RWPE1 (cell line): ENCODE results near the gene TCEAL9.

Source experiments
- CTCF ChIA-PET: fragments of 350-600 bp; sonication (Branson Sonifier 250); formaldehyde crosslinking; extraction: SDS; loops from one replicate; lab custom pipeline; 2021; lab: Yijun Ruan, JAX
- POLR2A ChIA-PET: fragments of 400-600 bp; formaldehyde crosslinking; extraction: SDS; loops from one replicate; lab custom pipeline; 2020; ENCODE audit warnings: antibody characterized with exemption; ENCODE audit not compliant: low non-redundant PET; lab: Yijun Ruan, JAX
- DNase-seq: peaks from one replicate; pipeline ENCODE4 v3.0.0; 2012; ENCODE audit warnings: low spot score
- H3K27ac ChIP-seq: fragments of 450-650 bp; 2 replicates; pipeline ENCODE4 v1.5.1; 2017
- TF ChIP-seq, protein P1 (sequence below): fragments of 450-650 bp; conservative IDR thresholded peaks from 2 replicates; pipeline ENCODE4 v1.5.1; 2017; ENCODE audit warnings: low read depth, mild to moderate bottlenecking

Gene TCEAL9

DNA sequence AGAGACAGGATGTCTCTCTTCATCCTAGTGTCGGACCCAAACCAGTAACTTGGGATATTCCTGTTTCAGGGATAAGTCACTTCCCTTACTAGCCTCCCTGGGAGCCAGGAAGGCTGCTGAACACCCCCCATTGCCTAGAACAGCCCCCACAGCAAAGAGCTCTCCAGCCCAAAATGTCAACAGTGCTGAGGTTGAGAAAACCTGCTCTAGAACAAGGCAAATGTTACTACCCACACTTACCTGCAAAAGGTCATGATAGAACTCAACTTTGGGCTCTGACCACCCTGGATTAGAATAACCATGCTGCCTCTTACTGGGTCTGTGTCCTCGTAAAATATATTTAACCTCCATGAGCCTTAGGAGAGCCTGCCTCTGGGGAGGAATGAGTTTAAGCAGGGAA lies 40.4 kb downstream of the TCEAL9 start:
- CTCF ChIA-PET: interaction anchor here (0.6 kb wide), 1 partner anchor 50 kb away, joined by 3 read pairs; no protein-coding TSS in a partner anchor
- H3K27ac ChIP-seq: no peak overlapping the region
- TF ChIP-seq, protein P1, sequence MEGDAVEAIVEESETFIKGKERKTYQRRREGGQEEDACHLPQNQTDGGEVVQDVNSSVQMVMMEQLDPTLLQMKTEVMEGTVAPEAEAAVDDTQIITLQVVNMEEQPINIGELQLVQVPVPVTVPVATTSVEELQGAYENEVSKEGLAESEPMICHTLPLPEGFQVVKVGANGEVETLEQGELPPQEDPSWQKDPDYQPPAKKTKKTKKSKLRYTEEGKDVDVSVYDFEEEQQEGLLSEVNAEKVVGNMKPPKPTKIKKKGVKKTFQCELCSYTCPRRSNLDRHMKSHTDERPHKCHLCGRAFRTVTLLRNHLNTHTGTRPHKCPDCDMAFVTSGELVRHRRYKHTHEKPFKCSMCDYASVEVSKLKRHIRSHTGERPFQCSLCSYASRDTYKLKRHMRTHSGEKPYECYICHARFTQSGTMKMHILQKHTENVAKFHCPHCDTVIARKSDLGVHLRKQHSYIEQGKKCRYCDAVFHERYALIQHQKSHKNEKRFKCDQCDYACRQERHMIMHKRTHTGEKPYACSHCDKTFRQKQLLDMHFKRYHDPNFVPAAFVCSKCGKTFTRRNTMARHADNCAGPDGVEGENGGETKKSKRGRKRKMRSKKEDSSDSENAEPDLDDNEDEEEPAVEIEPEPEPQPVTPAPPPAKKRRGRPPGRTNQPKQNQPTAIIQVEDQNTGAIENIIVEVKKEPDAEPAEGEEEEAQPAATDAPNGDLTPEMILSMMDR: no peak
- POLR2A ChIA-PET: no interaction called here
- no peak for DNase-seq

DNA sequence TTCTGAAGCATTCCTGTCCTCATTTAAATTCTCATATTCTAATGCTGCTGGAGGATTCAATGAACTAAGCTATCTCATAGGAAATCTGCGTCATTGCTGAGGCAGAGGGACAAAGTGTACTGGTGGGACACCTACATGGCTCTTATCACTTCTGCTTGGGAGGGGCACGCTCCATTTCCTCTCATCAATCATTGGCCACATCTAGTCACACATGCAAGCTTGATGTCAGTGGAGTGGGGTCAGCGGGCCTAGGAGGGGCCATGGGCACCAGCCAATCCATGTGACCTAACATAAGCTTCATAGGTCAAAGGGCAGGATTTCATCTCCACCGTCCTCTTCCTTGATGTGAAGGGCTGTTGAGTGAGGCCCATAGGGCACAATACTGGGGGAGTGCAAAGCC lies 41.4 kb downstream of the TCEAL9 start:
- no peak overlapping the region for H3K27ac ChIP-seq
- CTCF ChIA-PET: no interaction called here
- no peak for DNase-seq
- POLR2A ChIA-PET: no interaction called here
- TF ChIP-seq, protein P1: no peak

- POLR2A ChIA-PET: no interaction called here
- peak; percentile 51 for DNase-seq
- CTCF ChIA-PET: interaction anchor here (0.7 kb wide), 1 partner anchor 43 kb away, joined by 3 read pairs; no protein-coding TSS in a partner anchor
- TF ChIP-seq, protein P1: no peak
- no peak overlapping the region for H3K27ac ChIP-seq
These were observed 42.1 kb downstream of the TCEAL9 start for GRCh38 chrX:103398421-103398864.

GRCh38 chrX:103399744-103400143 lies 43.4 kb downstream of the TCEAL9 start:
- TF ChIP-seq, protein P1: no peak
- no peak overlapping the region for H3K27ac ChIP-seq
- DNase-seq: no peak
- POLR2A ChIA-PET: no interaction called here
- CTCF ChIA-PET: interaction anchor here (0.6 kb wide), 1 partner anchor 447 kb away, joined by 3 read pairs; no protein-coding TSS in a partner anchor

DNA sequence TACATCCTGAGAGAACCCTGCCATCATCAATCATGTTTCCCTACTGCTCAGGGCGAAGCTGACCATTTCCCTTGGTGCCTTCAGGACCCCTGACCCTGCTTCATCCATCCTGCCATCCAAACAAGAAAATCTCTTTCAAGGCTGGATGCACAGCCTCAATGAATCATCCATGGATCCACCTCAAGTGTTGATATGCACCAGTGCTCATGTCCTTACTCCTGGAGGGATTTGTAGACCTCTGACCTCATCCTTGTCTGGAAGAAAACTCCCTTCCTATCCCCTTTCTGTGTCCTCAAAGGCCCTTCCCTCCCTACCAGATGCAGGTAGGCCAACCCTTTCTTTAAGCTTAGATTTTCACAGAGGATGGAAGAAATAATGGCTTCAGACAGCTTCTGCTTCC lies 44.6 kb downstream of the TCEAL9 start:
- TF ChIP-seq, protein P1: no peak
- ChIA-PET POLR2A (no interaction called here), CTCF (interaction anchor here (0.7 kb wide), 1 partner anchor 34 kb away, joined by 5 read pairs; no protein-coding TSS in a partner anchor)
- DNase-seq: no peak
- H3K27ac ChIP-seq: no peak overlapping the region

GRCh38 chrX:103404231-103405008 lies 48.1 kb downstream of the TCEAL9 start:
- ChIA-PET POLR2A (no interaction called here), CTCF (no interaction called here)
- DNase-seq: peak; percentile 35
- H3K27ac ChIP-seq: peak overlapping the region; percentile 50
- TF ChIP-seq, protein P1: no peak
